ENCODE data around the gene PBX1. TPM values are rescaled to one million over a fixed set of nuclear protein-coding genes. Genes with fewer than 3 reads are reported as not detected.

PBX1 gene
- total RNA-seq, 1 donor from 2014 or later, result not detected

GRCh38 chr1:164664127-164664526 lies 105.1 kb downstream of the PBX1 start:
- no peak for DNase-seq (ENCODE audit: low spot score)
- peaks cover 13% of the 10 kb centered on the region for H3K4me1 Mint-ChIP-seq (ENCODE audit: low read depth)
- no peak overlapping the region for H3K27ac Mint-ChIP-seq
- intact Hi-C loops (cut with micrococcal nuclease), result no loop called here
- H3K36me3 Mint-ChIP-seq (ENCODE audit: low read depth), result no peaks in the 10 kb centered on the region
- H3K27me3 Mint-ChIP-seq (ENCODE audit: low read depth), result no peaks in the 10 kb centered on the region
- H3K4me3 Mint-ChIP-seq (ENCODE audit: low read depth), result no peak overlapping the region
- H3K9me3 Mint-ChIP-seq, result peaks cover 13% of the 10 kb centered on the region

- no peak for DNase-seq (ENCODE audit: low spot score)
- H3K9me3 Mint-ChIP-seq, result peaks cover 20% of the 10 kb centered on the region
- intact Hi-C loops (cut with micrococcal nuclease), result no loop called here
- no peaks in the 10 kb centered on the region for H3K27me3 Mint-ChIP-seq (ENCODE audit: low read depth)
- no peak overlapping the region for H3K4me3 Mint-ChIP-seq (ENCODE audit: low read depth)
- no peaks in the 10 kb centered on the region for H3K36me3 Mint-ChIP-seq (ENCODE audit: low read depth)
- H3K4me1 Mint-ChIP-seq (ENCODE audit: low read depth), result peaks cover 2% of the 10 kb centered on the region
- no peak overlapping the region for H3K27ac Mint-ChIP-seq
Observed at GRCh38 chr1:164667001-164667400, 108.0 kb downstream of the PBX1 start.

- no peak overlapping the region for H3K4me3 Mint-ChIP-seq (ENCODE audit: low read depth)
- intact Hi-C loops (cut with micrococcal nuclease), result no loop called here
- H3K9me3 Mint-ChIP-seq, result peaks cover 20% of the 10 kb centered on the region
- no peaks in the 10 kb centered on the region for H3K27me3 Mint-ChIP-seq (ENCODE audit: low read depth)
- no peaks in the 10 kb centered on the region for H3K36me3 Mint-ChIP-seq (ENCODE audit: low read depth)
- DNase-seq (ENCODE audit: low spot score), result no peak
- no peak overlapping the region for H3K27ac Mint-ChIP-seq
- peaks cover 2% of the 10 kb centered on the region for H3K4me1 Mint-ChIP-seq (ENCODE audit: low read depth)
Observed at GRCh38 chr1:164667600-164667999, 108.6 kb downstream of the PBX1 start.

- Mint-ChIP-seq H3K4me1 (ENCODE audit: low read depth) (no peaks in the 10 kb centered on the region), H3K9me3 (peaks cover 16% of the 10 kb centered on the region), H3K27me3 (ENCODE audit: low read depth) (no peaks in the 10 kb centered on the region), H3K4me3 (ENCODE audit: low read depth) (no peak overlapping the region), H3K27ac (no peak overlapping the region), H3K36me3 (ENCODE audit: low read depth) (no peaks in the 10 kb centered on the region)
- DNase-seq (ENCODE audit: low spot score), result no peak
- intact Hi-C loops (cut with micrococcal nuclease), result no loop called here
Observed at GRCh38 chr1:164668491-164669400, 109.8 kb downstream of the PBX1 start.

- no peak for DNase-seq (ENCODE audit: low spot score)
- no peaks in the 10 kb centered on the region for H3K4me1 Mint-ChIP-seq (ENCODE audit: low read depth)
- no peak overlapping the region for H3K27ac Mint-ChIP-seq
- intact Hi-C loops (cut with micrococcal nuclease), result no loop called here
- peaks cover 11% of the 10 kb centered on the region for H3K9me3 Mint-ChIP-seq
- no peaks in the 10 kb centered on the region for H3K27me3 Mint-ChIP-seq (ENCODE audit: low read depth)
- no peaks in the 10 kb centered on the region for H3K36me3 Mint-ChIP-seq (ENCODE audit: low read depth)
- no peak overlapping the region for H3K4me3 Mint-ChIP-seq (ENCODE audit: low read depth)
Observed at GRCh38 chr1:164670026-164670425, 111.0 kb downstream of the PBX1 start.

- Mint-ChIP-seq H3K36me3 (ENCODE audit: low read depth) (no peaks in the 10 kb centered on the region), H3K27me3 (ENCODE audit: low read depth) (no peaks in the 10 kb centered on the region), H3K27ac (no peak overlapping the region), H3K9me3 (peaks cover 11% of the 10 kb centered on the region), H3K4me3 (ENCODE audit: low read depth) (no peak overlapping the region), H3K4me1 (ENCODE audit: low read depth) (no peaks in the 10 kb centered on the region)
- intact Hi-C loops (cut with micrococcal nuclease), result no loop called here
- DNase-seq (ENCODE audit: low spot score), result no peak
Observed at GRCh38 chr1:164670786-164671185, 111.8 kb downstream of the PBX1 start.

GRCh38 chr1:164671323-164671965 lies 112.5 kb downstream of the PBX1 start:
- Mint-ChIP-seq H3K4me1 (ENCODE audit: low read depth) (no peaks in the 10 kb centered on the region), H3K27me3 (ENCODE audit: low read depth) (no peaks in the 10 kb centered on the region), H3K4me3 (ENCODE audit: low read depth) (no peak overlapping the region), H3K36me3 (ENCODE audit: low read depth) (no peaks in the 10 kb centered on the region), H3K27ac (no peak overlapping the region), H3K9me3 (peaks cover 11% of the 10 kb centered on the region)
- DNase-seq (ENCODE audit: low spot score), result no peak
- intact Hi-C loops (cut with micrococcal nuclease), result no loop called here

GRCh38 chr1:164671966-164672571 lies 113.1 kb downstream of the PBX1 start:
- intact Hi-C loops (cut with micrococcal nuclease), result no loop called here
- no peak overlapping the region for H3K4me3 Mint-ChIP-seq (ENCODE audit: low read depth)
- H3K4me1 Mint-ChIP-seq (ENCODE audit: low read depth), result no peaks in the 10 kb centered on the region
- H3K36me3 Mint-ChIP-seq (ENCODE audit: low read depth), result no peaks in the 10 kb centered on the region
- DNase-seq (ENCODE audit: low spot score), result no peak
- H3K27ac Mint-ChIP-seq, result no peak overlapping the region
- no peaks in the 10 kb centered on the region for H3K27me3 Mint-ChIP-seq (ENCODE audit: low read depth)
- peaks cover 11% of the 10 kb centered on the region for H3K9me3 Mint-ChIP-seq

- H3K27ac Mint-ChIP-seq, result no peak overlapping the region
- intact Hi-C loops (cut with micrococcal nuclease), result no loop called here
- H3K36me3 Mint-ChIP-seq (ENCODE audit: low read depth), result no peaks in the 10 kb centered on the region
- H3K27me3 Mint-ChIP-seq (ENCODE audit: low read depth), result no peaks in the 10 kb centered on the region
- H3K9me3 Mint-ChIP-seq, result peaks cover 11% of the 10 kb centered on the region
- no peak overlapping the region for H3K4me3 Mint-ChIP-seq (ENCODE audit: low read depth)
- no peaks in the 10 kb centered on the region for H3K4me1 Mint-ChIP-seq (ENCODE audit: low read depth)
- no peak for DNase-seq (ENCODE audit: low spot score)
Observed at GRCh38 chr1:164672588-164672987, 113.6 kb downstream of the PBX1 start.

GRCh38 chr1:164673584-164674214 lies 114.7 kb downstream of the PBX1 start:
- Mint-ChIP-seq H3K9me3 (peaks cover 11% of the 10 kb centered on the region), H3K27me3 (ENCODE audit: low read depth) (no peaks in the 10 kb centered on the region), H3K4me1 (ENCODE audit: low read depth) (no peaks in the 10 kb centered on the region), H3K36me3 (ENCODE audit: low read depth) (no peaks in the 10 kb centered on the region), H3K27ac (no peak overlapping the region), H3K4me3 (ENCODE audit: low read depth) (no peak overlapping the region)
- intact Hi-C loops (cut with micrococcal nuclease), result no loop called here
- DNase-seq (ENCODE audit: low spot score), result no peak

GRCh38 chr1:164675342-164675904 lies 116.4 kb downstream of the PBX1 start:
- Mint-ChIP-seq H3K4me1 (ENCODE audit: low read depth) (no peaks in the 10 kb centered on the region), H3K27ac (no peak overlapping the region), H3K36me3 (ENCODE audit: low read depth) (no peaks in the 10 kb centered on the region), H3K9me3 (no peaks in the 10 kb centered on the region), H3K27me3 (ENCODE audit: low read depth) (no peaks in the 10 kb centered on the region), H3K4me3 (ENCODE audit: low read depth) (no peak overlapping the region)
- no peak for DNase-seq (ENCODE audit: low spot score)
- intact Hi-C loops (cut with micrococcal nuclease), result no loop called here

- Mint-ChIP-seq H3K4me1 (ENCODE audit: low read depth) (no peaks in the 10 kb centered on the region), H3K4me3 (ENCODE audit: low read depth) (no peak overlapping the region), H3K9me3 (no peaks in the 10 kb centered on the region), H3K27me3 (ENCODE audit: low read depth) (no peaks in the 10 kb centered on the region), H3K27ac (no peak overlapping the region), H3K36me3 (ENCODE audit: low read depth) (no peaks in the 10 kb centered on the region)
- intact Hi-C loops (cut with micrococcal nuclease), result no loop called here
- no peak for DNase-seq (ENCODE audit: low spot score)
Observed at GRCh38 chr1:164678136-164678700, 119.2 kb downstream of the PBX1 start.

All from activated T-helper 2 cell treated with anti-CD3 and anti-CD28 coated beads, Interferon-gamma antibody, Interleukin-2, Interleukin-4, amounts not matched to agents 10 μg/mL and 5 μg/mL and 100 μg/mL, durations not matched to agents 14 hours and 24 hours and 36 hours (primary cell).